HG02571 (cell line): ENCODE measurements around the gene ATP4A.

Experiments
- ATAC-seq: cut with Tn5 transposase; IDR thresholded peaks from one replicate; pipeline ENCODE4 v1.9.1; 2021; ENCODE audit warnings: mild to moderate bottlenecking, moderate library complexity; ENCODE audit not compliant: unreplicated experiment

ATP4A gene

DNA sequence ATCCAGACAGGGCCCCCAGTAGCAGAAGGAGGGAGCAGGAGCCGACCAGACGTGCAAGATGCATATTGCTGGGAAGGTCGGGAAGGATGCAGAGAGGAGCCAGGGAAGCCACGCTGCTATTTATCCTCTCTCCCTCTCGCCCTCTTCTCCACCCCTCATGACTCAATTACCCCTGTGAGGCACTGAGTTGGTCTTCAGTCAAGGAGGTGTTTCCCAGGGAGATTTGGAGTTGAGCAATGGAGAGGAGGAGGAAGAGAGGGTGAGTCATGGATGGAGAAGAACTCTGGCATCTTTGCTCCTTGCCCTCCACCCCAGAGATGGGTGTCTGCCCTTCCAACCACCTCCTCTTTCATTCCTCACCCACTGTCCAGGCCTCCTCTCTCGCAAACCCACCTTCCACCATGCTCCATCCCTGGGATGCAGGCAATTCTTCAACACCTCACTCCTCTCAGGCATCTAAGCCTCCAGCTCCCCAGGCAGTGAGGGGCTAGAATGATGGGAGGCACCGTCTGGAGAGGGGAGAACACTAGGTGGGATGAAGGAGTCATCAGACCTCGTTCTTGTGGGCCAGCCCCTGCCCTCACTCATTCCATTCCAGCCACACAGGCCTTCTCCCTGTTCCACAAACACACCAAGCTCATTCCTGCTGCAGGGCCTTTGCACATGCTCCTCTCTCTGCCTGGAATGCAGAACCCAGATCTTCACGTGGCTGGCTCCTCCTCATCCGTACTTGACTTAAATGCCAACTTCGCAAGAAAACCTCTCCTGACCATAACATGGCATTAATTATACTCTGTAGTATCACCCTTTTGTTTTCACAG is 35.0 kb downstream of the ATP4A start, which contains the start of gene SBSN:
Gene SBSN, minus strand, starts transcription at position 94 of the 821 bp plus-strand sequence. Its CDS starts 30 bp downstream, at position 64.
- ATAC-seq, result no peak

DNA sequence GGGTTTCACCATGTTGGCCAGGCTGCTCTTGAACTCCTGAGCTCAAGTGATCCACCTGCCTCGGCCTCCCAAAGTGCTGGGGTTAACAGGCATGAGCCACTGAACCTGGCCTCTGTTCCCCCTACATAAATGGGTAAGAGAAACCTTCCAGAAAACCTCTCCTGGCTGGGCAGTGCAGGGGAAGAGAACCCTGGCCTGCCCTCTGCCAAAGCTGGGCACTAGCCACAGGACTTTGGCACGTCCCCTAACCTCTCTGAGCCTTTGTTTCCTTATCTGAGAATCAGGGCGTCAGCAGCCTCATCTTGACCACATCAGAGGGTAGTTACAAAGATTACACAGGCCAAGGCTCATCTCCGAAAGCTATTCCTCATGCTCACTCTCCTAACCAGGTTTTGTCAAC is 37.6 kb downstream of the ATP4A start:
- no peak for ATAC-seq

DNA sequence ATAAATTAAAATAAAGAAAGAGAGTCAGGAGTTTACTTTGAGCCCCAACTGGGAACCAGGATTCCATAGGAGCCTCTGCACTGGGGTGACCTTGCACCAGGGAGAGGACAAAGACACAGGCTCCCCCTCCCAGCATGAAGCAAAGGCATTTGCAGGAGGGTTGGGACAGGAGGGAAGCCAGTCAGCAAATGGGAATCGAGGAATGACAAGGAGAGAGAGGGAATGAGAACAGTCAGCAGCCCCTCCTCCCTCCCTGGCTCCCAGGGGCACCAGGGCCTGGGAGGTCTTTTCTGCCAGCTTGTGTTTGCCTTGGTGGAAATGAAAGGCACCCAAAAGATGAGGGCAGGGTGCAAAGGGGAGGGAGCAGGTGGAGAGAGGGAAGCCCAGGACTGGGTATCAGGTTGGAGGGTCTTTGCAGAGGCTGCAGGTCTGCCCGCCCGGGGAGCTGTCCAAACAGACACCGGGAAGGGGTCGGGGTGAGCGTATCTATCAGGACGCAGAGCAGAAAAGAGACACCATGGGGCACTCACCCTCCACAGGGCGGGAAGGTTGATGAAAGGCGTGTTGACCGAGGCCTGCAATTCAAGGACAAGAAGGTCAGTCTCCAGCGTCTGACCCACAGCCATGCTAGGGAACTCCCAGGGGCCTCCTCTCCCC is 39.1 kb downstream of the ATP4A start:
- no peak for ATAC-seq

DNA sequence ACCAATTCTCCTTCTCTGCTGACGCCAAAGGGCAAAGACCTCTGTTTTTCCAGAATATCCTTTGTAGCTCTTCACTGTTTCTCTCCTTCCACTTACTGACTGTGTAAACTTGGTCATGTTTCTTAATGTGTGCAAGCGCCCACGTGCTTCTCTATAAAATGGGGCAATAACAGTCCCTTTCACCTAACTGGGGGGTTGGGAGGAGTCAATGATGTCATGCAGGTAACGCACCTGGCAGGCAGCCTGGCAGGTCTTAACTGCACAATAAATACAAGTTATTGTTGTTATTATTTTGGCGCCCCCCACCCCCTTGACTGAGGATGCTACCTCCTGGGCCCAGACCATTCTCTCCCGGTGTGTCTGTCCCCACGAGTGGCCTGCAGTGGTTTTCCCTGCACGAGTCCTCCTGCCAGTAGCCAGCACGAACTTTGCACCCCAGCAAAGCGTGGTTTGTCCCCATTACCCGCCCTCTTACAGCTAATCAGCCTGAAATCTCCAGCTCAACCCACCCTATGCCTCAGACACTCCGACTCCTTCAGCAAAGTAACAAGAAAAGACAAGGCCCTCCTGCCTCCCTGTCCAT is 40.6 kb downstream of the ATP4A start:
- ATAC-seq, result no peak

DNA sequence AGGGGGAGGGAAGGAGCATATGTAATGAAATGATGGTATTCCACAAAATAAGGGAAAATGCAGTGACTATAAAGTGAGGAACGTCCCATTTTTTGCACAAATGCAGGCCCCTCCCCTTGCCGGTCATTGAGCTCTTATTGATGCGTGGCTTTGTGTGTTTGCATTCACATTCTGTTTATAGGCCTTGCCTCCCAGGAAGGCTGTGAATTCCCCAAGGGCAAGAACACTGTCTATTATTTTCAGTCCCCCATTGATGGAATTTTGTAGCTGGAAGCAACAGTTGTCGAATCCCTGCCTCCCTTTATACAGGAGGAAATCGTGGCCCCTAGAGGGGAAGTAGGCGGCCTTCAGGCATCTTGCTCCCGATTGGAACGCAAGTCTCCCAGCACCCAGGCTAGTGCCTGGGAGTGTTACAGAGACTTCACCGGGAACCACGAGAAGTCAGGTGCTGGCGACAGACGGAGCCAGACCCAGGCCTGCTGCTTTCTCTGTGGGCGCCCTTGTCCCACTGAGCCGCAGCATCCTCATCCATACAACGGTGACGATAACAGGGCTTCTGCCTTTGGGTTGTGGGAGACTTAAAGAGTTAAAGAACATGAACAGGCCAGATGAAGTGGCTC is 42.2 kb downstream of the ATP4A start:
- ATAC-seq, result no peak

DNA sequence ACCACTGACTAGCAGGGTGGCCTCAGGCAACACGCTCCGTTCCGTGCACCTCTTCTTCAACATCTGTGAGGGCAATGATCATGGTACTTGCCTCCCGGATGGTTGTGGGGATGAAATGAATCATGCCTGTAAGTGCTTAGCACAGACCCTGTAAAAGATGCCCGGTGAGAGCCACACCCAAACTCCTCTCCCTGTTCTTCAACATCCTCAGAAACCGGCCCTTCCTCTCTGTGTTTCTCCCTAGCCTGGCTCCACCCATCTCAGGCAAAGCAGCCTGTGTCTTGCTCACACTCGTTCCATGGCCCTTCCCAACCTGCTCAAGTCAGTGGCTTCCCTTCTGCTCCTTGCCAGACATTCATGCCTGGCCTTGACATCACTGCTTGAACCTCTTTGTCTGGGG is 44.2 kb downstream of the ATP4A start:
- no peak for ATAC-seq

DNA sequence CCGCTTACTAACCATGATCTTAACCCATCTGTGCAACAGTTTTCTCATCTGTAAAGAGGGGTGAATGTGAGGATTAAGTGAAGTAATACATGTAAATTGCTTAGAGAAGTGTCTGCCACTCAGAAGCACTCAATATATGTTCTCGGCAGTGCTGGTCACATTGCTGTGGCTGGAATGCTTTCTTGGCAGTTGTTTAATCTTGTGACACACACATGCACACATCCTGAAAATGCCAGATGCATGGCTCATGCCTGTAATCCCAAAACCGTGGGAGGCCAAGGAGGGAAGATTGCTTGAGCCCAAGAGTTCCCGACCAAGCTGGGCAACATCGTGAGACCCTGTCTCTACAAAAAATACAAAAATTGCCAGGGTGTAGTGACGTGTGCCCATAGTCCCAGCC is 45.1 kb downstream of the ATP4A start:
- ATAC-seq, result no peak

DNA sequence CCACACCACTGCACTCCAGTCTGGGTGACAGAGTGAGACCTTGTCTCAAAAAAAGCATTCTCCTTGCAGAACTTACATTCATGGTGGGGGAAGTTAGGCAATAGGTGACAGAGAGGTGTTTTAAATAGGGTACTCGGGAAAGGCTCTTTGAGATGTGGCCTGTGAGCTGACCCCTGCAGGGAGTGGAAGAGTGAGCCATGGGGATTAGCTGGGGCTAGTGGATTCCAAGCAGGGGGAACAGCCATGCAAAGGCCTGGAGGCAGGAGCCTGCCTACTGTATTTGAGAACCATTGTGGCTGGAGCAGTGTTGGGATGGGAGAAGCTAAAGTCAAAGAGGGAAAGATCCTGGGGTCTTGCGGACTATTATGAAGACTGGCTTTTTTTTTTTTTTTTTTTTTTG is 46.1 kb downstream of the ATP4A start:
- ATAC-seq, result no peak

DNA sequence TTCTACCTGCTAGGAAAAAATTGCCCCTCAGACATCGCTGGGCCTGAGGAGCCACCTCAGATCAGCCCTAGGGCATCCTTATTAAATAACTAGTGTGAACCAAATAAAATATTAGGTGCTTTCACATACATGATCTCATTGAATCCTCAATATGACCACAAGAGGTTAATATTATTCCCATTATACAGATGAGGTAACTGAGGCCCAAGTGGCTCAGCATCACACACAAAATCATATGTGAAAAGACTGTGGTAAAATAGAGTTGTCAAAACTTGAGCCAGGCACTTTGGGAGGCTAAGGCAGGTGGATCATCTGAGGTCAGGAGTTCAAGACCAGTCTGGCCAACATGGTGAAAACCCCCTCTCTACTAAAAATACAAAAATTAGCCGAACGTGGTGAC is 47.1 kb downstream of the ATP4A start:
- no peak for ATAC-seq

DNA sequence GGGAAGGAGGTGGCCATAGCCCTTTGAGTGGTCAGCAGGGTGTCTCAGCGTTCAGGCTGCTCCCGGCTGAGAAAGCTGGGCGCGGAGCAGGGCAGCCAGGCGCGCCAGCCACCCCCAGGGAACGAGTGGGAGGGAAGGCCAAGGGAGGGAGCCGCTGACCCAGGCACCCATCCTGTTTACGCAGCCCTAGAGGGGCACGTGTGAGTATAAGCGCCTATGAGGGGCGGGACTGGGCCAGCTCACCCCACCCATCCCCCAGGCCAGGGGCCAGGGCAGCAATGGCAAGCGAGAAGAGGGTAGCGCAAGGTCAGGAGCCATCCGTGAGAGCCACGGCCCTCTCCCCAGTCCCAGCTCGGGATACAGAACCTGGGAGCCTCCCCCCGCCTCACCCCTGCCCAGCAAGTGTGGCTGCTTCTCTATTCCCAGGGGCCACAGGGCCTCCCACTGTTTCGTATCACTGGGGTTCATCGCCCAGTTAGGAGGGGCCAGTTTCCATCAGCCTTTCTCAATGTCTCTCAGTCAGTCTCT is 49.1 kb downstream of the ATP4A start:
- ATAC-seq, result no peak

DNA sequence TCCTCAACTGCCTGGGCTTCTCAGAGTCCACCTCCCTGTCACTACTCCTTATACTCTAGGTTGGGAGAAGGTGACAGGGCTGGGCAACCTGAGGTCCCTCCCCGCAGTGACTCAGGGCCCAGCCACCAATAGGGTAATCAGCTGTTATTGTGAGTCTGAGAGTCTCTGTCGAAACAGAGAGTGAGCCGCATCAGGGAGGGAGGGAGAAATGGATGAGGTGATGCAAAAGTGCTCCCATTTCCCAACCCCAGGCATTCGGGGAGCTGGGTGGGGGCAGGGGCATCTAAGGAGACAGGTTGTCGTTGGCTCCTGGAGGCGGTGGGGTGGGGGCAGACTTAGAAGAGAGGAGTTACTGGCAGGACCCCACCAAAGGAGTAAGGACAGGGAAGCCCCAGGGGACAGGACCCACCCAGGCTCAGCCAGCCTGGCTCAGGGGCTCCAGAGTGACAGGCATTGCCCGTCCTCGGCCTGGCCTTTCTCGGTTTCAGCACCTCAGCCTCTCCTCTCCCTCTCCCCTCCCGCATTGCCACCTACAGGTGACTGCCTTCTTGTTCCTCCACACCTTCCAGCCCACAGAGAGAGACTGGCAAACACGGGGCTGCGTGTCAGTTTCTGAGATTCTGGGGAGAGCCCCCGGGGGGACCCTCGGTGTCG is 49.7 kb downstream of the ATP4A start, which contains the start of gene DMKN:
Gene DMKN, minus strand, starts transcription at position 22 of the 654 bp plus-strand sequence. CDS start 174 bp downstream, outside the sequence.
- ATAC-seq, result no peak

DNA sequence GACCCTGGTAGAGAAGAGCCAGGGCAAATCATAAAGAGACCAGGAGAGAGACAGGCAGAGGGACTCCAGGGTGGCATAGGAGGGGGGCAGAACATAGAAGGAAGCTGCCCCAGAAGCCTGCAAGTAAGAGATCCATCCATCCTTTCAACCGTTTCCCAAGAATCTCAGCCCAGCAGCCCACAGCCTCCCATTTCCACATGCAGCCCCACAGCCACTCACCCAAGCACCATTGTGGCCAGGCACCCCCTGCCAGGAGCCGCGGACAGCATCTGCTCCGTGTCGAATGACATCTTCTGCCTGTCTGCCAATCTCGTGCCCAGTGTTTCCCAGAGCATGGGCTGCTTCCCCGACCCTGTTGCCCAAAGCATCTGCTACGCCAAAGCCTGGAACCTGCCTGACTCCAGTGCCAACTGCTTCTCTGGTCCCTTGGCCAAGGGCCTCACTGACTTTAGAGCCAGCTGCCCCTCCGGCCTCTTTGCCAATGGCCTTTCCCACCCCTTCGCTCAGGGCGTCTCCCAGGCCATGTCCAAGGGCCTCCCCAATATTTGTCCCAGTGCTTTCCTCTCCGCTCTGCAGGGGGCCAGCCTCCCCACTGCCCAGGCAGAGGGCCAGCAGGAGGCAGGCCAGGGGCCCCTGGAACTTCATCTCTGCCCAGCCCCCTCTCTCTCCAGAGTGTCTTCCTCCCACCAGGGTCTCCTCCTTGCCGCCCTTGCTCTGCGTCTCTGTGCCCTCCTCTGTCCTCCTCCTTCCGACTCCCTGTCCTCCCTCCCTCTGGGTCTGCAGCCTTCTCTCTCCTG is 50.4 kb downstream of the ATP4A start:
- no peak for ATAC-seq

DNA sequence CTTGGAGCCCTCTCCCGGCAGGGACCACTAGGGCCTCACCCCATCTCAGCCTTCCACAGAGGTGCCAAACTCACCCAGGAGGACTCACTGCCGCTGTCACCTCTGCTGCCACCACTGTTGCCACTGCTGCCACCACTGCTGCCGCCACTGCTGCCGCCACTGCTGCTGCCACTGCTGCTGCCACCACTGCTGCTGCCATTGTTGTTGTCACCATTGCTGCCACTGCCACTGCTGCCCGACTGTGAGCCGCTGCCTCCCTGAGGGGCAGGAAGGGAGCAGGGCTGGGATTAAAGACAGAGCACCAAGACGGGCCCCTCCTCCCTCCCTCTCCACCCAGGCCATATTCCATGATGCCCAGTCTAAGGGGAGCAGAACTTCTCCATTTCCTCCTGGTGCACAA is 52.1 kb downstream of the ATP4A start:
- ATAC-seq, result no peak

DNA sequence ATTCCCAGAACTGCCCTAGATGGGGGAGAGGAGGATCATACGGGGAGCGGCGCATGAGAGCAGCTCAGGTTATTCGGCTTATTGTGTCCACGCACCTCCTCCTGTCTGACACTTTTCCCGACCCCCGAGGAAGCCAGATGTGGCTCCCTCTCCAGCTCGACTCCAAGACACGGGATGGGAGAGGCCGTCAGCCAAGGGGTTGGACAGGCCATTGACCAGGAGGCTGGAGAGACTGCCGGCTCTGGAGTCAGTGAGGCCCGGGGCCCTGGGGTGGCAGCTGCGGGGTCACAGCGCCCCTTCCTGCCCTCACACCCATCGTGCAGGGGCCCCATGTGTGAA is 52.9 kb downstream of the ATP4A start:
- ATAC-seq, result no peak

DNA sequence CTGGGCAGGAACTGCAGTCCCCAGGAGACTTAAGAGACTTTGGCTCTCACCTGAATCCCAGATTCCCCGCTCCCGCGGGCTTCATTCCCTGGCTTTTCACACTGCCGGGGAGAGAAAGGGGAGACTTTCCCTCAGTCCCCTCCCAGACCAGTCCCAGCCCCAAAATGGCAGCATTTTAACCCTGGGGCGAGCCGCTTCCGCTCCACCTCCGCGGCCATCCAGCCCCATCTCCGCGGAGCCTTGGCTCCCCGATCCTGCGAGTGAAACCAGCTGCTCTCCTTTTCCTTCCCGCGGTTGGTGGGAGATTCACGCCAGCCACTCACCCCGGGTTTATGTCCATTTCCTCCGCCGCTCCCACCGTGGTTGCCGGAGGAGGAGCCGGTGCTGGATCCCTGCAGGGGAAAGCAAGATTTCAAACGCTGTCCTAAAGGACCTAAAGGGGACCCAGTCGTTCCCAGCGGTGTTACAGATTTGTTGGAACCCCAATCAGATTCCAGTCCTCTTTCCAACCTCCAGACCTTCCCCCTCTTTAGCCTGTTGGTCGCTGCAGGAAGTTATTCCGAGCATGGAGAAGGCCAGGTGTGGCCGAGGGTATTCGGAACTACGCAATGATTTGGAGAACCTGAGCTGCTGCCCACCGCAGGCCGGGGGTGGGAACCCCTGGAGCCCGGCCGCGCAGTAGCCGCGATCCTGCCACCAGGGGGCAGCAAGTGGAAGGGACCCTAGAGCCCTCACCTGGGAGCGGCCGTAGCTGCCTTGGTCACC is 53.4 kb downstream of the ATP4A start:
- no peak for ATAC-seq

DNA sequence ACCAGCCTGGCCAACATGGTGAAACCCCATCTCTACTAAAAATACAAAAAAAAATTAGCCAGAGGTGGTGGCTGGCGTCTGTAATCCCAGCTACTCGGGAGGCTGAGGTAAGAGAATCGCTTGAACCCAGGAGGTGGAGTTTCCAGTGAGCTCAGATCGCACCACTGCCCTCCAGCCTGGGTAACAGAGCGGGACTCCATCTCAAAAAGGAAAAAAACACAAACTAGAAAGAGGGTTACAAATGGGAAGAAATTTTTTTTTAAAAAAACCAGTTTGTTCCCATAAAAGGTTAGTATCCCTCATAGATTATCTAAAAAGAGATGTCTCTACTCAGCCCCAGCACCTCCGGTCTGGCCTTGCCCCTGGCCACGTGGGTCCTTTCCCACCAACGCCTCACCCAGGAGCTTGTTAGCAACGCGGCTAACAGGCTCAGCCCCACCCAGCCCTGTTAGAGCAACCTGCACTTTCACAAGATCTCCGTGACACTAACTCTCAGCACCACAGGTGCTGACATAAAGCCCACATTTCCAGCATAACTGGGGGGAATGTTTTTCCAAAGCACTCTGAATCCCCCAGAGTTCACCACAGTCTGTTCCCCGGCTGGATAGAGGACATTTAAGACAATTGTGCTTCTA is 54.3 kb downstream of the ATP4A start:
- no peak for ATAC-seq

DNA sequence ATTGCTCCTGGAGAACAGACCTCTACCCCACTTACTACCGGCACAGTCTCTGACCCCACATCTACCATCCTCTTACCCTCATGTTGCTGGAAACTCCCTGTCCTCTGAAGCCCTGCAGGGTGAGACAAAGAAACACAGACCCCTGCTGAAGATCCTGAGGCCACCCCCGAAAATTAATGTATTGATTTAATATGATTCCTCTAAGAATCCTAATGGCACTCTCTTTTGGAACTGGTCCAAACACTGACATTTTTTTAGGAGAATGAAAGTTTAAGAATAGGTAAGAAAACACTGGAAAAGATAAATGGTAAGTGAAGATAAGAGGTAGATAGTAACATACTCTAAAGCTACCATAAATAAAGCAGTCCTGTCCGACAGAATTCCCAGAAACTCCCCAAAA is 55.3 kb downstream of the ATP4A start:
- no peak for ATAC-seq

DNA sequence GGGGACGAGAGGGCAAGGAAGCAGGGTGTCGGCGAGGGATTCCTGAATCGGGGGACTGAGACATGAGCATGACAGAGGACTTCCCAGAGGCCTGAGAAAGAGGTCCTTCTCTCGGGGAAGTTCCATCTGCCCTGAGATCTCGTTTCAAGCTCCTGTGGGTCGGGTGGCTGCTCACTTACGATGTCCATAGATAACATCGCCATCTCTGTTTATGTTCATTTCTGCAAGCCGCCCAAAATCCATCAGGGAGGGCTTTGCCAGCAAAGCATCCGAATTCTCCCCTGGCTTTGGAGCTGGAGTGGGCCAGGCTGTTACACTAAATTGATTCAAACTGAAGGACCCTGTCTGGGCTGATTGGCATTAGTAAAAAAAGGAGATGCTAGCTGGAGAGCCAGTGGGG is 55.9 kb downstream of the ATP4A start:
- ATAC-seq, result no peak

DNA sequence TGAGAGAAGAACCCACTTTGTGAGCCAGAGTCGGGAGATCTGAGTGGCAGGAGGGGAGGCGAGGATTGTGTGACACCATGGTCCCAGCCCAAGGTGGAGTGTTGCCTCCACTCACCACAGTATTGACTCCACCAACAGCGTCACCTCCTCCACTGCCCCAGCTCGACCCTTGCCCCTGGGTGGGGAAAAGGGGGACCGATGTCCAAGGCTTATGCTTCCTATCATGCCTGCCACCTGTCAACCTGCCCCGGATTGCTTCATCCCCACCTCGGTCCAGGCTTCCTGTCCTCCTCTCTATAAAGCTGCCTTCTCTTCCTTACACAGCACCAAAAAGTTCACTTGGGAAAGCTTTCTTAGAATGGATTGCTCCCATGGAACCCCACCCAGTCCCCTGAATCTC is 57.4 kb downstream of the ATP4A start:
- ATAC-seq, result no peak
